Breast epithelium (tissue), 4 donors: Measurements from ENCODE around the gene CTNNA3. TPM values are rescaled to one million over a fixed set of nuclear protein-coding genes. Genes with fewer than 3 reads are reported as not detected.

ENCODE experiments used
- DNase-seq, 2 donors: peaks; one replicate each; pipeline ENCODE4 v3.0.0-alpha.2; 2019; ENCODE audit warnings: low spot score in 2 of 2
- H3K27ac ChIP-seq, 2 donors: fragments of 200-600 bp; sonication (generic) in 1 of 2; one replicate each; pipeline ENCODE4 v1.5.1; 2016 to 2019; ENCODE audit warnings: mild to moderate bottlenecking in 1 of 2
- H3K27me3 ChIP-seq, 2 donors: fragments of 200-600 bp; sonication (generic) in 1 of 2; one replicate each; pipeline versions ENCODE4 v1.5.1 to v1.6.0; 2017 to 2019; ENCODE audit warnings: control low read depth in 1 of 2, mild to moderate bottlenecking in 1 of 2
- H3K36me3 ChIP-seq: fragments of 200-600 bp; one replicate; pipeline ENCODE4 v1.5.1; 2019
- H3K4me1 ChIP-seq, 2 donors: fragments of 200-600 bp; sonication (generic); one replicate each; pipeline ENCODE4 v1.5.1; 2016 to 2019; ENCODE audit warnings: control low read depth in 1 of 2
- H3K4me3 ChIP-seq, 3 donors: fragments of 200-600 bp; sonication (generic); 1 replicate in 2 of 3; 2 replicates in 1 of 3; pipeline ENCODE4 v1.5.1; 2016 to 2019; ENCODE audit warnings: mild to moderate bottlenecking in 3 of 3, moderate library complexity in 2 of 3
- H3K9me3 ChIP-seq, 2 donors: fragments of 200-600 bp; sonication (generic) in 1 of 2; one replicate each; pipeline ENCODE4 v1.5.1; 2016 to 2019; ENCODE audit warnings: control low read depth in 1 of 2
- CTCF ChIP-seq, 3 donors: fragments of 450-650 bp; IDR thresholded peaks; one replicate each; pipeline ENCODE4 v1.5.1; 2016 to 2017; ENCODE audit warnings: antibody characterized with exemption in 3 of 3, mild to moderate bottlenecking in 3 of 3, moderate library complexity in 3 of 3
- POLR2A ChIP-seq: fragments of 450-650 bp; IDR thresholded peaks from one replicate; pipeline ENCODE4 v1.6.1; 2016; ENCODE audit warnings: antibody characterized with exemption, mild to moderate bottlenecking, moderate library complexity
- POLR2AphosphoS5 ChIP-seq, 3 donors: sonication (generic); formaldehyde crosslinking; IDR thresholded peaks; one replicate each; pipeline ENCODE4 v1.6.1; 2017; ENCODE audit warnings: antibody characterized with exemption in 3 of 3
- intact Hi-C: fragments of 100-400 bp; cut with DNase I; formaldehyde crosslinking; loops from one replicate; pipeline ENCODE4 v1.15.1; 2023; ENCODE audit warnings: low total_unique reads
- total RNA-seq, 3 donors: library from RNA; depleted of rRNA; stranded (reverse); fragments of >200 nt; gene quantifications; one replicate each; pipeline ENCODE4 v1.1.0, GENCODE V29; 2016

The CTNNA3 gene
- total RNA-seq, 3 donors from 2014 or later: 0.33 to 1.1 (median 0.59) TPM

GRCh38 chr10:67015225-67015624, 680.8 kb downstream of the CTNNA3 start:
- no peaks in the 10 kb centered on the region for H3K27me3 ChIP-seq
- intact Hi-C loops: no loop called here
- DNase-seq: no peak
- H3K4me3 ChIP-seq: no peak overlapping the region
- H3K4me1 ChIP-seq: no peaks in the 10 kb centered on the region
- no peaks in the 10 kb centered on the region for H3K36me3 ChIP-seq
- no peaks in the 10 kb centered on the region for H3K9me3 ChIP-seq
- TF ChIP-seq POLR2A (no peak), CTCF (IDR thresholded peaks at IDR 0.05) (no peak)
- no peak overlapping the region for H3K27ac ChIP-seq

GRCh38 chr10:67011981-67012380, 684.0 kb downstream of the CTNNA3 start:
- TF ChIP-seq POLR2AphosphoS5 (IDR thresholded peaks at IDR 0.05) (no peak), POLR2A (no peak), CTCF (IDR thresholded peaks at IDR 0.05) (no peak)
- no peak for DNase-seq
- Histone ChIP-seq H3K4me1 (no peaks in the 10 kb centered on the region), H3K36me3 (no peaks in the 10 kb centered on the region), H3K27ac (no peak overlapping the region), H3K27me3 (no peaks in the 10 kb centered on the region), H3K4me3 (no peak overlapping the region), H3K9me3 (no peaks in the 10 kb centered on the region)
- intact Hi-C loops: no loop called here

- no peaks in the 10 kb centered on the region for H3K4me1 ChIP-seq
- no peaks in the 10 kb centered on the region for H3K27me3 ChIP-seq
- H3K4me3 ChIP-seq: no peak overlapping the region
- H3K27ac ChIP-seq: no peak overlapping the region
- TF ChIP-seq POLR2A (no peak), CTCF (IDR thresholded peaks at IDR 0.05) (no peak)
- H3K9me3 ChIP-seq: no peaks in the 10 kb centered on the region
- no peaks in the 10 kb centered on the region for H3K36me3 ChIP-seq
- no peak for DNase-seq
- intact Hi-C loops: no loop called here
These were observed 684.5 kb downstream of the CTNNA3 start for GRCh38 chr10:67011480-67011879.

- Histone ChIP-seq H3K4me3 (no peak overlapping the region), H3K36me3 (no peaks in the 10 kb centered on the region), H3K27ac (no peak overlapping the region), H3K4me1 (no peaks in the 10 kb centered on the region), H3K9me3 (no peaks in the 10 kb centered on the region), H3K27me3 (no peaks in the 10 kb centered on the region)
- DNase-seq: no peak
- intact Hi-C loops: no loop called here
- TF ChIP-seq POLR2AphosphoS5 (IDR thresholded peaks at IDR 0.05): no peak
- TF ChIP-seq CTCF (IDR thresholded peaks at IDR 0.05): no peak
These were observed 690.0 kb downstream of the CTNNA3 start for GRCh38 chr10:67005981-67006380.

- DNase-seq: no peak
- TF ChIP-seq POLR2A (no peak), POLR2AphosphoS5 (IDR thresholded peaks at IDR 0.05) (no peak), CTCF (IDR thresholded peaks at IDR 0.05) (no peak)
- Histone ChIP-seq H3K27ac (no peak overlapping the region), H3K36me3 (no peaks in the 10 kb centered on the region), H3K4me1 (no peaks in the 10 kb centered on the region), H3K9me3 (no peaks in the 10 kb centered on the region), H3K4me3 (no peak overlapping the region), H3K27me3 (no peaks in the 10 kb centered on the region)
- intact Hi-C loops: no loop called here
These were observed 691.3 kb downstream of the CTNNA3 start for GRCh38 chr10:67004690-67005089.
